NT2/D1 (cell line): Measurements from ENCODE around the gene B3GNT2.

ENCODE experiments used
- YY1 ChIP-seq: IDR thresholded peaks from 2 replicates; pipeline ENCODE4 v1.6.1; 2011; ENCODE audit not compliant: insufficient read length, insufficient read depth
- ZNF274 ChIP-seq: IDR thresholded peaks from 2 replicates; pipeline ENCODE4 v1.6.1; 2011; ENCODE audit warnings: mild to moderate bottlenecking, low read depth, low read length

- TF ChIP-seq YY1 (no peak), ZNF274 (no peak)
Measured at GRCh38 chr2:62205554-62205953, 9.6 kb downstream of the B3GNT2 start.
